PFSK-1 (cell line): ENCODE results near the gene ST3GAL2.

Experiments
- FOXP2 ChIP-seq: optimal IDR thresholded peaks from 2 replicates; pipeline ENCODE3; 2011; ENCODE audit warnings: borderline replicate concordance, control low read depth, inconsistent platforms; ENCODE audit not compliant: insufficient read depth; ENCODE audit errors: extremely low read length, extremely low read depth
- POLR2AphosphoS5 ChIP-seq: IDR thresholded peaks from 2 replicates; pipeline ENCODE4 v1.6.1; 2012; ENCODE audit warnings: low read depth, mild to moderate bottlenecking, control low read depth, low read length, moderate library complexity
- SIN3A ChIP-seq: IDR thresholded peaks from 2 replicates; pipeline ENCODE4 v1.6.1; 2012; ENCODE audit warnings: mild to moderate bottlenecking, low read length, moderate library complexity, borderline replicate concordance; ENCODE audit not compliant: insufficient read depth
- TAF1 ChIP-seq: IDR thresholded peaks from 2 replicates; pipeline ENCODE4 v1.6.1; 2012; ENCODE audit warnings: low read length, control low read depth, borderline replicate concordance; ENCODE audit not compliant: insufficient read depth
- TF ChIP-seq, protein P1 (sequence below), 2 experiments: IDR thresholded peaks; 2 replicates each; pipeline versions ENCODE4 v1.6.1 to v1.8.0; 2011 to 2012; ENCODE audit warnings: low read depth in 2 of 2, low read length in 2 of 2, control low read depth in 1 of 2, inconsistent platforms in 1 of 2, mild to moderate bottlenecking in 1 of 2, moderate library complexity in 1 of 2; ENCODE audit not compliant: insufficient read depth in 1 of 2

ST3GAL2 gene

DNA sequence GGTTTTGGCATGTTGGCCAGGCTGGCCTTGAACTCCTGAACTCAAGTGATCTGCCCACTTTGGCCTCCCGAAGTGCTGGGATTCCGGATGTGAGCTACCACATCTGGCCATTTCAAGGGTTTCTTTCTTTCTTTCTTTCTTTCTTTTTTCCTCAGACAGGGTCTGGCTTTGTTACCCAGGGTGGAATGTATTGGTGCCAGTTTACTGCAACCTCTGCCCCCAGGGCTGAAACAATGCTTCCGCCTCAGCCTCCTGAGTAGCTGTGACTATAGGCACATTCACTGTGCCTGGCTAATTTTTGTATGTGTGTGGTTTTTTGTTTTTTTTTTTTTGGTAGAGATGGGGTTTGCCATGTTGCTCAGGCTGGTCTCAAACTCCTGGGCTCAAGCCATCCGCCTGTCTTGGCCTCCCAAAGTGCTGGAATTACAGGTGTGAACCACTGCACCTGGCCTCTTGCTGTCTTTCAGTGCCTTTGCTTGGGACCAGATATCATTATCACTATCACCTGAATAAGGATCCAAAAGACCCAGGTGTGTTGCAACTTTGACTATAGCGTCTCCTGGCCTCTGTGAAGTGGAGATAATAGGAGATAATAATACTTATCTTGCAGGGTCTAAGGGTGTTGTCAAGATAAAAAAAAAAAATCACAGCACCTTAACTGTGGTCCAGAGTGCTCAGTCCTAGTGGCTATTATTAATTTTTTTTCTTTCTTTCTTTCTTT, 18.7 kb upstream of the ST3GAL2 start:
- TF ChIP-seq FOXP2 (no peak), TAF1 (no peak)

DNA sequence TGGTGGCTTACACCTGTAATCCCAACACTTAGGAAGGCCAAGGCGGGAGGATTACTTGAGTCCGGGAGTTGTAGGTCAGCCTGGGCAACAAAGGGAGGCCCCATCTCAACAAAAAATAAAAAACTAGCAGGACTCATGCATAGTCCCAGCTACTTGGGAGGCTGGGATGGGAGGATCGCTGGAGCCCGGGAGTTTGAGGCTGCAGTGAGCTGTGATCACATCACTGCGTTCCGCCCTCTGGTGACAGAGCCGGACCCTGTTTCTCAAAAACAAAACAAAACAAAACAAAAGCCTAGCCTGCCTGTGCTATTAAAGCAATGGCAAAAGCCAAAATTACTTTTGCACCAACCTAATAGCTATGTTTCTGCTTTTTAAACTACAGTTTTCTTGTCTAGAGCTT, 17.0 kb upstream of the ST3GAL2 start:
- TF ChIP-seq, protein P1, sequence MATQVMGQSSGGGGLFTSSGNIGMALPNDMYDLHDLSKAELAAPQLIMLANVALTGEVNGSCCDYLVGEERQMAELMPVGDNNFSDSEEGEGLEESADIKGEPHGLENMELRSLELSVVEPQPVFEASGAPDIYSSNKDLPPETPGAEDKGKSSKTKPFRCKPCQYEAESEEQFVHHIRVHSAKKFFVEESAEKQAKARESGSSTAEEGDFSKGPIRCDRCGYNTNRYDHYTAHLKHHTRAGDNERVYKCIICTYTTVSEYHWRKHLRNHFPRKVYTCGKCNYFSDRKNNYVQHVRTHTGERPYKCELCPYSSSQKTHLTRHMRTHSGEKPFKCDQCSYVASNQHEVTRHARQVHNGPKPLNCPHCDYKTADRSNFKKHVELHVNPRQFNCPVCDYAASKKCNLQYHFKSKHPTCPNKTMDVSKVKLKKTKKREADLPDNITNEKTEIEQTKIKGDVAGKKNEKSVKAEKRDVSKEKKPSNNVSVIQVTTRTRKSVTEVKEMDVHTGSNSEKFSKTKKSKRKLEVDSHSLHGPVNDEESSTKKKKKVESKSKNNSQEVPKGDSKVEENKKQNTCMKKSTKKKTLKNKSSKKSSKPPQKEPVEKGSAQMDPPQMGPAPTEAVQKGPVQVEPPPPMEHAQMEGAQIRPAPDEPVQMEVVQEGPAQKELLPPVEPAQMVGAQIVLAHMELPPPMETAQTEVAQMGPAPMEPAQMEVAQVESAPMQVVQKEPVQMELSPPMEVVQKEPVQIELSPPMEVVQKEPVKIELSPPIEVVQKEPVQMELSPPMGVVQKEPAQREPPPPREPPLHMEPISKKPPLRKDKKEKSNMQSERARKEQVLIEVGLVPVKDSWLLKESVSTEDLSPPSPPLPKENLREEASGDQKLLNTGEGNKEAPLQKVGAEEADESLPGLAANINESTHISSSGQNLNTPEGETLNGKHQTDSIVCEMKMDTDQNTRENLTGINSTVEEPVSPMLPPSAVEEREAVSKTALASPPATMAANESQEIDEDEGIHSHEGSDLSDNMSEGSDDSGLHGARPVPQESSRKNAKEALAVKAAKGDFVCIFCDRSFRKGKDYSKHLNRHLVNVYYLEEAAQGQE (IDR thresholded peaks at IDR 0.05; ENCODE audit: insufficient read depth in 1 of 2, low read depth in 2 of 2, low read length in 2 of 2) = no peak
- TF ChIP-seq SIN3A (no peak), POLR2AphosphoS5 (no peak), FOXP2 (no peak), TAF1 (no peak)

DNA sequence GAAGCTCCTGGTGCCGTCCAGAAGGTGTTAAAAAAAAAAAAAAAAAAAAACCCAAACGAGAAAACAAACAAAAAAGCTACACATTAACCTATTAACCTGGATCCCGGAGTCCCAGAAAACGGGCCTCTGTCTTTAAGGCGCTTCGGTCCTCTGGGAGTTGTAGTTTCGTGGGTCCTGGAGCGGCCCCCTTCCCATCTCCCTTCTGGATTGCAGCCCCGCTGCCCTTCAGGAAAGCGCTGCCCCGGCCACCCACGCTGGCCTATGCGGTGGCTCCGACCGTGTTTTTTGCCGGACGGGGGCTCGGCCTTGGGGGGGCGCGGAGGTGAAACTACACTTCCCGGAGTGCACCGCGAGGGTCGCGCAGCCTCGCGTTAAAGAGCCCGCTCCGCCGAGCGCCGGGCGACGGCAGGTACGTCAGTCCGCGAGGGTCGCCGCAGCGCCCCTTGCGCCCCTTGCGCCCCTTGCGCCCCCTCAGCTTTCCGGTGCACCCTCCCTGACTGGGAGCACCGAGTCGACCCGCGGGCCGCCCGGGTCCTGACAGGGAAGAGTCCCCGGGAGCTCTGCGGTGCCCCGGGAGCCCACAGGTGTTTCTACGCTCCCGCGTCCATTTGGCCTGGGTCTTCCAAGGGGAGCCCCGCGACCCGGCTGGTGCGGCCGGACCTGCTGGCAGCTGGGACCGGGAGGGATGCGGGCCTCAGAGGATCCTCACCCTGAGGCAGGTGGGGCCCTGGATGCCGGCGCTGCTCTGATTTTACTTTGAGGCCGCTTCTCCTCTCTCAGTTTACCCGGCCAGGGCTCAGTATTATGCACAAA, 15.5 kb upstream of the ST3GAL2 start, which contains the start of gene FCSK:
TSS of gene FCSK (plus strand) at position 374 of the 813 bp plus-strand sequence. CDS start 8,596 bp downstream, outside the sequence.
- TF ChIP-seq TAF1 (no peak), POLR2AphosphoS5 (no peak), SIN3A (no peak), FOXP2 (no peak)
- TF ChIP-seq, protein P1 (IDR thresholded peaks at IDR 0.05; ENCODE audit: insufficient read depth in 1 of 2, low read depth in 2 of 2, low read length in 2 of 2) = no peak

DNA sequence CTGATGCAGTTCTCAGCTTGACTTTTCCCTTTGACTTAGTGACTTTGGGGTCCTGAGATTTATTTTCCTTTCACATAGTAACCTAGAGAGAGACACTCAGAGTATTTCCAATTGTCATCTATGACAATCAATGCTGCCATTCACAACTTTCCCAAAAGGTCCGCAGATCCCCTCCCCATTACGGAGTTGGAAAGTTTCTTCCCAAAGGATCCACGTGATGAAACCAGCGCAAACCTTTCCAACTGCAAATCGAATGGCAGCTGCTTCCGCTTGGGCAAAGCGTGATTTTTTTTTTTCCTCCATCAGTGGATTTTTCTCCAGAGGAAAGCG, 15.0 kb upstream of the ST3GAL2 start:
- no peak for TF ChIP-seq FOXP2
- TF ChIP-seq TAF1 = no peak
- TF ChIP-seq SIN3A = no peak
- TF ChIP-seq, protein P1 (IDR thresholded peaks at IDR 0.05; ENCODE audit: insufficient read depth in 1 of 2, low read depth in 2 of 2, low read length in 2 of 2) = no peak
- no peak for TF ChIP-seq POLR2AphosphoS5

DNA sequence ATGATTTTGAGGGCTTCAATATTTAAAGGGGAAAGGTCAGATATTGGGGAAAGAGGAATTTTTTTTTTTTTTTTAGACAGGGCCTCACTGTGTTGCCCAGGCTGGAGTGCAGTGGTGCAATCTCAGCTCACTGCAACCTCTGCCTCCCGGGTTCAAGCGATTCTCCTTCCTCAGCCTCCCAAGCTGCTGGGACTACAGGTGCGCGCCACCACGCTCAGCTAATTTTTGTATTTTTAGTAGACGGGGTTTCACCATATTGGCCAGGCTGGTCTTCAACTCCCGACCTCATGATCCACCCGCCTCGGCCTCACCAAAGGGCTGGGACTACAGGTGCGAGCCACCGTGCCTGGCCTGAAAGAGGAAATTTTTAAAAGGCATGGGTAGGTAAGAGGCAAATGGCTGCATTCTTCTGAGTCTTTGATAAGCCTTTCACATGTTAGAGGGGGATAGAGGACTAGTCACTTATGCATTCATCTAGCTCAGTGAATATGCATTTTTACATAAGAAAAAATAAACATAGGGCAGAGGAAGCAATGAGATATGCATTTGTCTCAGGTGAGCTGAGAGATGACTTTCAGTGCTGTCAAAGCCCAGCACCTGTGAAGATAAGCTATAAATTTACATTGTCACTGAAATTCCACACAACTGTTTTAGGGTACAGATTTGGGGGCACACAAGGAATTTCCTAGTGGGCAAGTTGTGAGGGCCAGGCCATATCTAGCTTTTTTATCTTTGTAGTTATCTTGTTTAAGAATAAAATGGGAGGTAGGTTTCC, 14.4 kb upstream of the ST3GAL2 start:
- no peak for TF ChIP-seq POLR2AphosphoS5
- no peak for TF ChIP-seq SIN3A
- TF ChIP-seq TAF1 = no peak
- TF ChIP-seq, protein P1 (IDR thresholded peaks at IDR 0.05; ENCODE audit: insufficient read depth in 1 of 2, low read depth in 2 of 2, low read length in 2 of 2) = no peak
- no peak for TF ChIP-seq FOXP2
